PFSK-1 (cell line): ENCODE measurements around the gene TPSD1.

ENCODE experiments used
- FOXP2 ChIP-seq: optimal IDR thresholded peaks from 2 replicates; pipeline ENCODE3; 2011; ENCODE audit warnings: borderline replicate concordance, control low read depth, inconsistent platforms; ENCODE audit not compliant: insufficient read depth; ENCODE audit errors: extremely low read length, extremely low read depth
- POLR2AphosphoS5 ChIP-seq: IDR thresholded peaks from 2 replicates; pipeline ENCODE4 v1.6.1; 2012; ENCODE audit warnings: low read depth, mild to moderate bottlenecking, control low read depth, low read length, moderate library complexity
- SIN3A ChIP-seq: IDR thresholded peaks from 2 replicates; pipeline ENCODE4 v1.6.1; 2012; ENCODE audit warnings: mild to moderate bottlenecking, low read length, moderate library complexity, borderline replicate concordance; ENCODE audit not compliant: insufficient read depth
- TAF1 ChIP-seq: IDR thresholded peaks from 2 replicates; pipeline ENCODE4 v1.6.1; 2012; ENCODE audit warnings: low read length, control low read depth, borderline replicate concordance; ENCODE audit not compliant: insufficient read depth
- TF ChIP-seq, protein P1 (sequence below), 2 experiments: IDR thresholded peaks; 2 replicates each; pipeline versions ENCODE4 v1.6.1 to v1.8.0; 2011 to 2012; ENCODE audit warnings: low read depth in 2 of 2, low read length in 2 of 2, control low read depth in 1 of 2, inconsistent platforms in 1 of 2, mild to moderate bottlenecking in 1 of 2, moderate library complexity in 1 of 2; ENCODE audit not compliant: insufficient read depth in 1 of 2

Gene TPSD1

GRCh38 chr16:1297018-1297696, 41.3 kb downstream of the TPSD1 start:
- TF ChIP-seq, protein P1, sequence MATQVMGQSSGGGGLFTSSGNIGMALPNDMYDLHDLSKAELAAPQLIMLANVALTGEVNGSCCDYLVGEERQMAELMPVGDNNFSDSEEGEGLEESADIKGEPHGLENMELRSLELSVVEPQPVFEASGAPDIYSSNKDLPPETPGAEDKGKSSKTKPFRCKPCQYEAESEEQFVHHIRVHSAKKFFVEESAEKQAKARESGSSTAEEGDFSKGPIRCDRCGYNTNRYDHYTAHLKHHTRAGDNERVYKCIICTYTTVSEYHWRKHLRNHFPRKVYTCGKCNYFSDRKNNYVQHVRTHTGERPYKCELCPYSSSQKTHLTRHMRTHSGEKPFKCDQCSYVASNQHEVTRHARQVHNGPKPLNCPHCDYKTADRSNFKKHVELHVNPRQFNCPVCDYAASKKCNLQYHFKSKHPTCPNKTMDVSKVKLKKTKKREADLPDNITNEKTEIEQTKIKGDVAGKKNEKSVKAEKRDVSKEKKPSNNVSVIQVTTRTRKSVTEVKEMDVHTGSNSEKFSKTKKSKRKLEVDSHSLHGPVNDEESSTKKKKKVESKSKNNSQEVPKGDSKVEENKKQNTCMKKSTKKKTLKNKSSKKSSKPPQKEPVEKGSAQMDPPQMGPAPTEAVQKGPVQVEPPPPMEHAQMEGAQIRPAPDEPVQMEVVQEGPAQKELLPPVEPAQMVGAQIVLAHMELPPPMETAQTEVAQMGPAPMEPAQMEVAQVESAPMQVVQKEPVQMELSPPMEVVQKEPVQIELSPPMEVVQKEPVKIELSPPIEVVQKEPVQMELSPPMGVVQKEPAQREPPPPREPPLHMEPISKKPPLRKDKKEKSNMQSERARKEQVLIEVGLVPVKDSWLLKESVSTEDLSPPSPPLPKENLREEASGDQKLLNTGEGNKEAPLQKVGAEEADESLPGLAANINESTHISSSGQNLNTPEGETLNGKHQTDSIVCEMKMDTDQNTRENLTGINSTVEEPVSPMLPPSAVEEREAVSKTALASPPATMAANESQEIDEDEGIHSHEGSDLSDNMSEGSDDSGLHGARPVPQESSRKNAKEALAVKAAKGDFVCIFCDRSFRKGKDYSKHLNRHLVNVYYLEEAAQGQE (IDR thresholded peaks at IDR 0.05; ENCODE audit: insufficient read depth in 1 of 2, low read depth in 2 of 2, low read length in 2 of 2), result no peak
- no peak for TF ChIP-seq SIN3A
- no peak for TF ChIP-seq FOXP2
- TF ChIP-seq POLR2AphosphoS5, result no peak

DNA sequence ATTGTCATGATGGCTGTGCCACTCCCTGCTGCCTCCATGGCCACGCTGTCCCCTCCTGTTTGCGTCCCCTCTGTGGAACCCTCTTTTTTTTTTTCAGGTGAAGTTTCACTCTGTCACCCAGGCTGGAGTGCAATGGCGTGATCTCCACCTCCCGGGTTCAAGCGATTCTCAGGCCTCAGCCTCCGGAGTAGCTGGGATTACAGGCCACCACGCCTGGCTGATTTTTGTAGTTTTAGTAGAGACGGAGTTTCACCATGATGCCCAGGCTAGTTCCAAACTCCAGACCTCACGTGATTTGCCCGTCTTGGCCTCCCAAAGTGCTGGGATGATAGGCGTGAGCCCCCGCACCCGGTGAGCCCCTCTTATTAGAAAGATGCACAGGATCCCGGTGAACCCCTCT, 42.5 kb downstream of the TPSD1 start:
- TF ChIP-seq TAF1, result no peak
- no peak for TF ChIP-seq SIN3A
- no peak for TF ChIP-seq FOXP2
- no peak for TF ChIP-seq POLR2AphosphoS5
- TF ChIP-seq, protein P1 (IDR thresholded peaks at IDR 0.05; ENCODE audit: insufficient read depth in 1 of 2, low read depth in 2 of 2, low read length in 2 of 2), result no peak

GRCh38 chr16:1299012-1299867, 43.4 kb downstream of the TPSD1 start:
- TF ChIP-seq TAF1, result no peak
- TF ChIP-seq, protein P1 (IDR thresholded peaks at IDR 0.05; ENCODE audit: insufficient read depth in 1 of 2, low read depth in 2 of 2, low read length in 2 of 2), result no peak
- no peak for TF ChIP-seq FOXP2
- no peak for TF ChIP-seq SIN3A
- no peak for TF ChIP-seq POLR2AphosphoS5

- TF ChIP-seq TAF1 (no peak), POLR2AphosphoS5 (no peak), SIN3A (no peak), FOXP2 (no peak)
- TF ChIP-seq, protein P1 (IDR thresholded peaks at IDR 0.05; ENCODE audit: insufficient read depth in 1 of 2, low read depth in 2 of 2, low read length in 2 of 2), result no peak
Measured at GRCh38 chr16:1299868-1300203, 44.0 kb downstream of the TPSD1 start.
